Esophagus muscularis mucosa (tissue), 4 donors: ENCODE results near the gene RAD51B. TPM values are rescaled to one million over a fixed set of nuclear protein-coding genes. Genes with fewer than 3 reads are reported as not detected.
"Not testable (repeated sequence)": the region's sequence is repeated elsewhere in the genome, so short reads cannot be mapped to it uniquely, and the experiment has no call there.

Source experiments
- DNase-seq: peaks from one replicate; pipeline ENCODE4 v3.0.0-alpha.2; 2017; ENCODE audit errors: extremely low spot score
- H3K27ac ChIP-seq, 4 donors: fragments of 200-600 bp; sonication (generic); replicated peaks in 1 of 4; 1 replicate in 3 of 4; 2 replicates in 1 of 4; pipeline ENCODE4 v1.5.1; 2016 to 2019; ENCODE audit warnings: mild to moderate bottlenecking in 1 of 4
- H3K27me3 ChIP-seq, 4 donors: fragments of 200-600 bp; sonication (generic); one replicate each; pipeline versions ENCODE4 v1.5.1 to v1.6.0; 2016 to 2019
- H3K36me3 ChIP-seq, 4 donors: fragments of 200-600 bp; sonication (generic); one replicate each; pipeline ENCODE4 v1.5.1; 2016 to 2019
- H3K4me1 ChIP-seq, 4 donors: fragments of 200-600 bp; sonication (generic); one replicate each; pipeline ENCODE4 v1.5.1; 2016 to 2019
- H3K4me3 ChIP-seq, 4 donors: fragments of 200-600 bp; sonication (generic); 1 replicate in 2 of 4; 2 replicates in 2 of 4; pipeline ENCODE4 v1.5.1; 2016 to 2019; ENCODE audit warnings: mild to moderate bottlenecking in 4 of 4, moderate library complexity in 1 of 4
- H3K9me3 ChIP-seq, 4 donors: fragments of 200-600 bp; sonication (generic); 1 replicate in 3 of 4; 2 replicates in 1 of 4; pipeline ENCODE4 v1.5.1; 2016 to 2019
- CTCF ChIP-seq, 3 experiments: fragments of 200-600 bp in 2 of 3; fragments of 450-650 bp in 1 of 3; sonication (generic) in 2 of 3; IDR thresholded peaks; one replicate each; pipeline ENCODE4 v1.5.1; 2017 to 2019; ENCODE audit warnings: antibody characterized with exemption in 3 of 3, mild to moderate bottlenecking in 2 of 3, moderate library complexity in 1 of 3
- EP300 ChIP-seq: sonication (generic); formaldehyde crosslinking; IDR thresholded peaks from one replicate; pipeline ENCODE4 v1.6.1; 2017; ENCODE audit warnings: antibody characterized with exemption
- POLR2A ChIP-seq: fragments of 450-650 bp; IDR thresholded peaks from one replicate; pipeline ENCODE4 v1.6.1; 2017; ENCODE audit warnings: antibody characterized with exemption, moderate library complexity, mild to moderate bottlenecking, low read depth
- POLR2AphosphoS5 ChIP-seq, 2 donors: sonication (generic); formaldehyde crosslinking; IDR thresholded peaks; one replicate each; pipeline ENCODE4 v1.6.1; 2017; ENCODE audit warnings: antibody characterized with exemption in 2 of 2
- WGBS: methylation state at CpG from one replicate; pipeline ENCODE4 v1.1.5; 2018; 5-methylcytosine and 5-hydroxymethylcytosine counted together
- intact Hi-C: fragments of 100-400 bp; cut with DNase I; formaldehyde crosslinking; loops from one replicate; pipeline ENCODE4 v1.15.1; 2023
- total RNA-seq, 4 donors: library from RNA; depleted of rRNA; stranded (reverse); fragments of >200 nt; gene quantifications; one replicate each; pipeline versions ENCODE4 v1.1.0 to v1.2.1, GENCODE V29; 2016

The RAD51B gene
- total RNA-seq, 4 donors from 2014 or later, result 2.8 to 11.1 (median 5.1) TPM

DNA sequence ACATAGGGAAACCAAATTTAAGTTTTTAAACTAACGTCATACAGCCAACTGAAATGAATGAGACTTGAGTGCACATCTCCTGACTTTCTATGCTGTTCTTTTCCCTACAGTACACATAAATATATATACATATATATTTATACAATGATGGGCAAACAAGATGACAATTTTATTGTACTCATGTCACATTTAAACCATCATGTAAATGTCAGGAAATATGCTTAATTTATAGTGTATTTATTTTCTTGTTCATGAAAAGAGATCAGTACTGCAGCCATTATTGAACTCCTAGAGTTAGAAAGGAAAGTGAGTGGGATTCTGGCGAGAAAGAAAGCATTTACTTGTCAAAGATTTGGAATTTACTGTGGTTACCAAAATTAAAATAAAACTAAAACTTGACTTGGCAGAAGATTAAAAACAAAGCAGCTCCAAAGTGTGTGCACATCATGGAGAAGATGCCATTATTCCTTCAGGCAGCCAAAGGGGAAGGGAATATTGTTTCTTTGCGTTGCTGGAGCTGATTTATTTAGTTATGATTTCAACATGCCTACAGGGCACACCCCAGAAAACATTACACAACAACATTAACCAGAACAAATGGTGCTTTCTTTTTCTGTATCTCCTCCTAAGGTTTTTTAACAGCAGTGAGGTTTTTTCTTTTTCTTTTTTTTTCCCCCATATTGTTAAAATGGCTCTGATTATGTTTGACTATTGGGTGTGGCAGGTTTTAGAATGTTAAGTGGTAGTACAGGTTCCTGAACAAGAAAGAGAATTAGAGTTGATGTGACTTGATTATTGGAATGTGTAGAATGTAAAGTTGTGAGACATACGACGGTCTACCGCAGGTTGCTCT is 144.6 kb downstream of the RAD51B start:
- no peaks in the 10 kb centered on the region for H3K27me3 ChIP-seq
- no peaks in the 10 kb centered on the region for H3K9me3 ChIP-seq
- 62% methylated on average over 6 of the region's 6 CpGs for WGBS
- peak overlapping the region; percentile 11 to 24 (median 12) for H3K4me3 ChIP-seq
- no peak for DNase-seq
- H3K27ac ChIP-seq, result peak overlapping the region; percentile 42 to 63 (median 50)
- H3K36me3 ChIP-seq, result no peaks in the 10 kb centered on the region
- H3K4me1 ChIP-seq, result peaks cover 0 to 33% (median 25%) of the 10 kb centered on the region in 4 donors
- TF ChIP-seq CTCF (IDR thresholded peaks at IDR 0.05) (no peak), POLR2AphosphoS5 (IDR thresholded peaks at IDR 0.05) (peak in 1 of 2 donors; percentile 29), EP300 (no peak), POLR2A (no peak)
- intact Hi-C loops, result no loop called here

- 85% methylated on average over 3 of the region's 3 CpGs for WGBS
Observed at GRCh38 chr14:67965696-67966095, 146.1 kb downstream of the RAD51B start.

DNA sequence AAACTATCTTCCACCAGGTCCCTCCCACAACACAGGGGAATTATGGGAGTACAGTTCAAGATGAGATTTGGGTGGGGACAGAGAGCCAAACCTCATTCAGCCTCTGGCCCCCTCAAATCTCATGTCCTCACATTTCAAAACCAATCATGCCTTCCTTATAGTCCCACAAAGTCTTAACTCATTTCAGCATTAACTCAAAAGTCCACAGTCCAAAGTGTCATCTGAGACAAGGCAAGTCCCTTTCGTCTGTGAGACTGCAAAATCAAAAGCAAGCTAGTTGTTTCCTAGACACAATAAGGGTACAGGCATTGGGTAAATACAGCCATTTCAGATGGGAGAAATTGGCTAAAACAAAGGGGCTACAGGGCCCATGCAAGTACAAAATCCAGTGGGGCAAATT is 147.6 kb downstream of the RAD51B start:
- TF ChIP-seq EP300 (no peak), POLR2A (no peak), POLR2AphosphoS5 (IDR thresholded peaks at IDR 0.05) (no peak), CTCF (IDR thresholded peaks at IDR 0.05) (no peak)
- Histone ChIP-seq H3K27ac (no peak overlapping the region), H3K4me3 (no peak overlapping the region), H3K4me1 (peaks cover 0 to 47% (median 41%) of the 10 kb centered on the region in 4 donors), H3K9me3 (no peaks in the 10 kb centered on the region), H3K36me3 (no peaks in the 10 kb centered on the region), H3K27me3 (no peaks in the 10 kb centered on the region)
- intact Hi-C loops, result no loop called here
- 91% methylated on average over 1 of the region's 1 CpG for WGBS
- DNase-seq, result no peak

More at GRCh38 chr14:67965696-67966095, 146.1 kb downstream of the RAD51B start:
- Histone ChIP-seq H3K27ac (peak overlapping the region in 2 of 4 donors; percentile 3 to 17), H3K27me3 (no peaks in the 10 kb centered on the region), H3K4me1 (peaks cover 0 to 33% (median 28%) of the 10 kb centered on the region in 4 donors), H3K4me3 (no peak overlapping the region), H3K36me3 (no peaks in the 10 kb centered on the region), H3K9me3 (no peaks in the 10 kb centered on the region)
- no peak for DNase-seq
- intact Hi-C loops, result no loop called here
- TF ChIP-seq CTCF (IDR thresholded peaks at IDR 0.05) (no peak), EP300 (no peak), POLR2A (no peak), POLR2AphosphoS5 (IDR thresholded peaks at IDR 0.05) (no peak)

DNA sequence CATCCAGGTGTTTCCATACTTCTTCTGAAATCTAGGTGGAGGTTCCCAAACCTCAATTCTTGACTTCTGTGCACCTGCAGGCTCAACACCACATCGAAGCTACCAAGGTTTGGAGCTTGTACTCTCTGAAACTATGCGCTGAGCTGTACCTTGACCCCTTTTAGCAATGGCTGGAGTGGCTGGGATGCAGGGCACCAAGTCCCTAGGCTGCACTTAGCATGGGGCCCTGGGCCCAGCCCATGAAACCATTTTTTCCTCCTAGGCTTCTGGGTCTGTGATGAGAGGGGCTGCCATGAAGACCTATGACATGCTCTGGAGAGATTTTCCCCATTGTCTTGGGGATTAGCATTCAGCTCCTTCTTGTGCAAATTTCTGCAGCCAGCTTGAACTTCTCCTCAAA is 148.4 kb downstream of the RAD51B start:
- intact Hi-C loops, DNase-seq, H3K9me3 ChIP-seq, H3K4me3 ChIP-seq, H3K27me3 ChIP-seq, H3K36me3 ChIP-seq, H3K27ac ChIP-seq: not testable (repeated sequence)
- 100% methylated on average over 2 of the region's 2 CpGs for WGBS
- H3K4me1 ChIP-seq, result peaks cover 0 to 43% (median 37%) of the 10 kb centered on the region in 4 donors

- intact Hi-C loops, result no loop called here
- Histone ChIP-seq H3K9me3 (no peaks in the 10 kb centered on the region), H3K4me1 (peaks cover 0 to 21% (median 16%) of the 10 kb centered on the region in 4 donors), H3K36me3 (no peaks in the 10 kb centered on the region), H3K27ac (no peak overlapping the region), H3K27me3 (no peaks in the 10 kb centered on the region), H3K4me3 (no peak overlapping the region)
- DNase-seq, result no peak
- TF ChIP-seq POLR2A, result no peak
- TF ChIP-seq CTCF (IDR thresholded peaks at IDR 0.05), result no peak
- TF ChIP-seq EP300, result no peak
- TF ChIP-seq POLR2AphosphoS5 (IDR thresholded peaks at IDR 0.05), result no peak
- WGBS, result 53% methylated on average over 4 of the region's 4 CpGs
Observed at GRCh38 chr14:67970923-67971322, 151.3 kb downstream of the RAD51B start.
